Naive thymus-derived CD4-positive, alpha-beta T cell (primary cell): ENCODE results near the gene TRAFD1. TPM values are rescaled to one million over a fixed set of nuclear protein-coding genes. Genes with fewer than 3 reads are reported as not detected.

Experiments
- ATAC-seq: fragments of 150-1000 bp; cut with Tn5 transposase; 2 replicates; pipeline ENCODE4 v1.10.0; 2021; ENCODE audit warnings: mild to moderate bottlenecking, moderate library complexity
- CTCF ChIA-PET: fragments of 350-600 bp; sonication (Branson Sonifier 250); formaldehyde crosslinking; loops from one replicate; lab custom pipeline; 2021; ENCODE audit warnings: antibody characterized with exemption; lab: Charles Lee
- POLR2A ChIA-PET: fragments of 350-600 bp; sonication (Branson Sonifier 250); formaldehyde crosslinking; loops from one replicate; lab custom pipeline; 2021; ENCODE audit warnings: antibody characterized with exemption, inconsistent platforms; lab: Charles Lee
- DNase-seq, 9 donors: peaks; one replicate each; pipeline versions ENCODE4 v3.0.0 to v3.0.0-alpha.2; 2020 to 2022; ENCODE audit warnings: mixed read lengths in 1 of 9
- H3K27ac ChIP-seq: one replicate; pipeline ENCODE4 v1.7.0; 2013; ENCODE audit warnings: mild to moderate bottlenecking, low read depth, low read length, moderate library complexity
- H3K27me3 ChIP-seq, 2 donors: one replicate each; pipeline ENCODE4 v1.7.0; 2013; ENCODE audit warnings: low read length in 2 of 2, mild to moderate bottlenecking in 2 of 2, moderate library complexity in 2 of 2; ENCODE audit not compliant: control insufficient read depth in 2 of 2, insufficient read depth in 2 of 2
- H3K36me3 ChIP-seq, 3 experiments: 1 replicate in 2 of 3; 2 replicates in 1 of 3; pipeline ENCODE4 v1.7.0; 2013; ENCODE audit warnings: low read length in 3 of 3, mild to moderate bottlenecking in 3 of 3, moderate library complexity in 1 of 3; ENCODE audit not compliant: insufficient read depth in 3 of 3, control insufficient read depth in 2 of 3
- H3K4me1 ChIP-seq, 2 donors: one replicate each; pipeline ENCODE4 v1.7.0; 2013; ENCODE audit warnings: low read length in 2 of 2, mild to moderate bottlenecking in 2 of 2, moderate library complexity in 1 of 2; ENCODE audit not compliant: control insufficient read depth in 2 of 2, insufficient read depth in 2 of 2
- H3K4me3 ChIP-seq: 2 replicates; pipeline ENCODE4 v1.7.0; 2013; ENCODE audit warnings: mild to moderate bottlenecking, low read length
- H3K9me3 ChIP-seq, 3 experiments: 1 replicate in 2 of 3; 2 replicates in 1 of 3; pipeline ENCODE4 v1.7.0; 2013; ENCODE audit warnings: low read length in 3 of 3; ENCODE audit not compliant: control insufficient read depth in 2 of 3
- H3K27ac Mint-ChIP-seq, 9 donors: one replicate each; pipeline ENCODE4 v1.8.0; 2020 to 2022; ENCODE audit warnings: mixed read lengths in 9 of 9, mild to moderate bottlenecking in 8 of 9, moderate library complexity in 5 of 9, inconsistent platforms in 2 of 9
- H3K27me3 Mint-ChIP-seq, 5 donors: one replicate each; pipeline ENCODE4 v1.8.0; 2021 to 2022; ENCODE audit warnings: mixed read lengths in 5 of 5, mild to moderate bottlenecking in 1 of 5
- H3K36me3 Mint-ChIP-seq, 5 donors: one replicate each; pipeline ENCODE4 v1.8.0; 2020 to 2022; ENCODE audit warnings: mixed read lengths in 5 of 5, mild to moderate bottlenecking in 3 of 5, inconsistent platforms in 1 of 5
- H3K4me1 Mint-ChIP-seq, 7 donors: one replicate each; pipeline ENCODE4 v1.8.0; 2020 to 2022; ENCODE audit warnings: mixed read lengths in 7 of 7, mild to moderate bottlenecking in 3 of 7, inconsistent platforms in 1 of 7
- H3K4me3 Mint-ChIP-seq, 10 donors: one replicate each; pipeline ENCODE4 v1.8.0; 2020 to 2022; ENCODE audit warnings: mild to moderate bottlenecking in 10 of 10, mixed read lengths in 10 of 10, moderate library complexity in 6 of 10, inconsistent platforms in 2 of 10
- H3K9me3 Mint-ChIP-seq, 11 donors: one replicate each; pipeline ENCODE4 v1.8.0; 2020 to 2022; ENCODE audit warnings: mixed read lengths in 11 of 11, mild to moderate bottlenecking in 4 of 11, inconsistent platforms in 1 of 11, moderate library complexity in 1 of 11
- intact Hi-C, 2 donors: fragments of 100-400 bp; cut with micrococcal nuclease; formaldehyde crosslinking; loops; one replicate each; pipeline ENCODE4 v1.15.1; 2023
- polyA plus RNA-seq, 2 donors: library from polyadenylated mRNA; unstranded; fragments of 300-500 nt; fragmentation: Illumina TruSeq; gene quantifications; one replicate each; pipeline ENCODE4 v1.2.3, GENCODE V29; 2021
- total RNA-seq, 6 experiments: library from RNA in 5 of 6; stranded (reverse) in 5 of 6; gene quantifications; 1 replicate in 5 of 6; 2 replicates in 1 of 6; pipeline ENCODE4 v1.2.3 and lab custom pipeline; 2021 to 2026

TRAFD1 gene
- total and polyA plus RNA-seq, 7 experiments from 2014 or later, result 22.1 to 86.6 (median 43.7) TPM

DNA sequence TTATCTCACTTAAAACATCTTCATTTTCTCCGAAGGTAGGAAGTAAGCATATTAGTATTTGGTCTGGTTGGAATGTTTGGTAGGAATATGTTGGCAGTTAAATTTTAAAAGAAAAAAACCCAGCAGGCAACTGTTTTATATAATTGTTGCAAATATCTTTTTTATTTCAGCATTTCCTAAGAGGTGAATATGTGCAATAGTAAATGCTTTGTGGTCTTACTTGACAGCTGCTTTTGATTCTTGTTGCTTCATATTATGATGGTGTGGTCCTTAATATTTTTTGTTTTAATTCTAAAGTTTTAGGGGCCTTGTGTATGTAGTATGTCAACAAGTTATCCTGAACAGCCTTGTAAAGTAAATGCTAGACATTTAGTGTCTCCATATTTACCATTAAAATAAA is 6.3 kb downstream of the TRAFD1 start:
- Mint-ChIP-seq H3K27ac (peak overlapping the region in 7 of 9 donors; percentile 47 to 91 (median 85)), H3K4me3 (peak overlapping the region in 6 of 10 donors; percentile 40 to 81 (median 50)), H3K4me1 (peaks cover 27 to 64% (median 53%) of the 10 kb centered on the region in 7 donors), H3K9me3 (no peaks in the 10 kb centered on the region), H3K27me3 (no peaks in the 10 kb centered on the region), H3K36me3 (peaks cover 0 to 29% (median 4%) of the 10 kb centered on the region in 5 donors)
- POLR2A ChIA-PET, result interaction anchor here (0.6 to 5.2 kb wide), 6 partner anchors 11 to 118 kb away, joined by 3 to 30 read pairs (median 8); partner anchors contain the start of gene NAA25
- H3K4me1 ChIP-seq, result peaks cover 32 to 47% of the 10 kb centered on the region in 2 donors
- no peaks in the 10 kb centered on the region for H3K27me3 ChIP-seq
- no peaks in the 10 kb centered on the region for H3K9me3 ChIP-seq
- ATAC-seq (no peak), DNase-seq (no peak)
- H3K4me3 ChIP-seq, result no peak overlapping the region
- intact Hi-C loops, result loop anchor here in 1 of 2 donors (2.0 to 5.0 kb wide), 4 partner anchors 54 to 289 kb away; partner anchors contain the start of genes ERP29, MAPKAPK5 and TMEM116
- H3K36me3 ChIP-seq, result peaks cover 11 to 24% (median 15%) of the 10 kb centered on the region in 3 experiments
- CTCF ChIA-PET, result interaction anchor here (0.6 kb wide), 2 partner anchors 63 to 282 kb away, joined by 3 read pairs; no protein-coding TSS in a partner anchor
- peak overlapping the region; percentile 72 for H3K27ac ChIP-seq

DNA sequence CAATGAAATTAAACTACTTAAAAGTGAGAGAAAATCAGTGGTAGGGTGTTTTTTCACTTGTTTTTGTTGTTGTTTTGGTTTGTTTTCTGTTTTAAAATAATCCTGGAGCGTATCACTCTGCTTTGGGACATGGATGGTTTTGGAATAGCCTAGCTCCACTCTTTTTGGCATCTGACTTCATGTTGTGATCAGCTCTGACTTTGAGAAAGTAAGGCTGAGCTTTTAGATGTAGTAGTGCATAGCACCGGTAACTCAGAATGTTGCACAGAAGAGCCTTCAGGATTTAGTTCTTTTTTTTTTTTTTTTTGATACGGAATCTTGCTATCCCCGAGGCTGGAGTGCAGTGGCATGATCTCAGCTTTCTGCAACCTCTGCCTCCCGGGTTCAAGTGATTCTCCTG is 8.1 kb downstream of the TRAFD1 start:
- no peaks in the 10 kb centered on the region for H3K27me3 Mint-ChIP-seq
- POLR2A ChIA-PET, result interaction anchor here (0.6 to 5.2 kb wide), 7 partner anchors 7 to 660 kb away, joined by 3 to 30 read pairs (median 3); partner anchors contain the start of gene NAA25
- no peak overlapping the region for H3K27ac ChIP-seq
- intact Hi-C loops, result loop anchor here in 1 of 2 donors (5.0 kb wide), 1 partner anchor 56 kb away; no protein-coding TSS in a partner anchor
- peaks cover 15 to 39% (median 18%) of the 10 kb centered on the region in 3 experiments for H3K36me3 ChIP-seq
- no peaks in the 10 kb centered on the region for H3K9me3 Mint-ChIP-seq
- peak overlapping the region in 1 of 9 donors; percentile 61 for H3K27ac Mint-ChIP-seq
- H3K36me3 Mint-ChIP-seq, result peaks cover 0 to 24% (median 4%) of the 10 kb centered on the region in 5 donors
- CTCF ChIA-PET, result interaction anchor here (0.8 to 1.0 kb wide), 2 partner anchors 37 to 278 kb away, joined by 3 read pairs; no protein-coding TSS in a partner anchor
- ATAC-seq (no peak), DNase-seq (no peak)
- no peak overlapping the region for H3K4me3 ChIP-seq
- peaks cover 29 to 39% of the 10 kb centered on the region in 2 donors for H3K4me1 ChIP-seq
- H3K9me3 ChIP-seq, result no peaks in the 10 kb centered on the region
- H3K4me1 Mint-ChIP-seq, result peaks cover 20 to 50% (median 42%) of the 10 kb centered on the region in 7 donors
- no peaks in the 10 kb centered on the region for H3K27me3 ChIP-seq
- H3K4me3 Mint-ChIP-seq, result no peak overlapping the region

DNA sequence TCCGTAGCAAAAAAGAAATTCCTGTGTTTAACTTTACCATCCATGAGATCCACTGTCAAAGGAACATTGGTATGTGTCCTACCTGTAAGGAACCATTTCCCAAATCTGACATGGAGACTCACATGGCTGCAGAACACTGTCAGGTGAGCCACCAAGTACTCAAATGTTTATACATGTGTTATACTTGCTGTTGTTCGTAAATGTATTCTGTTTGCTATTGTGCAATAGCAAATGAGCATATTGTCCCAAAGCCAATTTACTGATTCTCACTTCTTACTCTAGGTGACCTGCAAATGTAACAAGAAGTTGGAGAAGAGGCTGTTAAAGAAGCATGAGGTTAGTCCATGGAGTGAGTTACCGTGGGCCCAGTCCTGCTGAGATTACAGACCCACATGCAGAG is 9.4 kb downstream of the TRAFD1 start:
- H3K36me3 ChIP-seq, result peaks cover 18 to 48% (median 19%) of the 10 kb centered on the region in 3 experiments
- no peaks in the 10 kb centered on the region for H3K27me3 ChIP-seq
- DNase-seq (no peak), ATAC-seq (no peak)
- no peak overlapping the region for H3K27ac ChIP-seq
- H3K27ac Mint-ChIP-seq, result peak overlapping the region in 1 of 9 donors; percentile 21
- ChIA-PET CTCF (no interaction called here), POLR2A (interaction anchor here (1.1 kb wide), 1 partner anchor 9 kb away, joined by 3 read pairs; no protein-coding TSS in a partner anchor)
- no peaks in the 10 kb centered on the region for H3K27me3 Mint-ChIP-seq
- H3K4me1 ChIP-seq, result peaks cover 20 to 27% of the 10 kb centered on the region in 2 donors
- intact Hi-C loops, result loop anchor here in 1 of 2 donors (5.0 kb wide), 1 partner anchor 57 kb away; no protein-coding TSS in a partner anchor
- peaks cover 0 to 23% (median 4%) of the 10 kb centered on the region in 5 donors for H3K36me3 Mint-ChIP-seq
- no peaks in the 10 kb centered on the region for H3K9me3 Mint-ChIP-seq
- no peak overlapping the region for H3K4me3 ChIP-seq
- no peaks in the 10 kb centered on the region for H3K9me3 ChIP-seq
- H3K4me1 Mint-ChIP-seq, result peaks cover 11 to 36% (median 30%) of the 10 kb centered on the region in 7 donors
- no peak overlapping the region for H3K4me3 Mint-ChIP-seq

GRCh38 chr12:112140728-112141127 is 15.4 kb downstream of the TRAFD1 start:
- no peak for DNase-seq
- Mint-ChIP-seq H3K27ac (peak overlapping the region in 3 of 9 donors; percentile 1 to 29 (median 16)), H3K4me1 (peaks cover 0 to 8% (median 5%) of the 10 kb centered on the region in 7 donors), H3K9me3 (no peaks in the 10 kb centered on the region), H3K27me3 (no peaks in the 10 kb centered on the region), H3K4me3 (no peak overlapping the region), H3K36me3 (peaks cover 7 to 29% (median 20%) of the 10 kb centered on the region in 5 donors)
- H3K27ac ChIP-seq, result no peak overlapping the region
- intact Hi-C loops, result no loop called here
- POLR2A ChIA-PET, result interaction anchor here (0.9 to 2.0 kb wide), 3 partner anchors 12 to 33 kb away, joined by 3 to 11 read pairs (median 4); no protein-coding TSS in a partner anchor
- H3K27me3 ChIP-seq, result no peaks in the 10 kb centered on the region
- peaks cover 17 to 88% (median 28%) of the 10 kb centered on the region in 3 experiments for H3K36me3 ChIP-seq
- no peaks in the 10 kb centered on the region for H3K4me1 ChIP-seq
- CTCF ChIA-PET, result no interaction called here
- no peaks in the 10 kb centered on the region for H3K9me3 ChIP-seq
- peak; percentile 48 for ATAC-seq
- no peak overlapping the region for H3K4me3 ChIP-seq

DNA sequence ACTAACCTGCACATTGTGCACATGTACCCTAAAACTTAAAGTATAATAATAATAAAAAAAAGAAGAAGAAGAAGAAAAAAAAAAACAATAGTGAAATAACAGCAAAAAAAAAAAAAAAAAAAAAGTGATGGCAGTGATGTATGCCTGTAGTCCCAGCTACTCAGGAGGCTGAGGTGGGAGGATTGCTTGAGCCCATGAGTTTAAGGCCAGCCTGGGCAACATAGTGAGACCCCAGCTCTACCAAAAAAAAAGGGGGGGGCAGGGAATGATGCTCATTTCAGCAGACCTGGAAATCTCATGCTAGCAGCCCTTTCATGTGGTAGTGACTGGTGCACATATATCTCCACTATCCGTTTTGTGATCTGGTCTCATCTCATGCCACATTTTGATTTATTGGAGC is 20.8 kb downstream of the TRAFD1 start:
- H3K4me3 ChIP-seq, result no peak overlapping the region
- no peaks in the 10 kb centered on the region for H3K4me1 ChIP-seq
- no peak overlapping the region for H3K4me3 Mint-ChIP-seq
- H3K36me3 ChIP-seq, result peaks cover 12 to 85% (median 46%) of the 10 kb centered on the region in 3 experiments
- H3K36me3 Mint-ChIP-seq, result peaks cover 4 to 47% (median 27%) of the 10 kb centered on the region in 5 donors
- no peaks in the 10 kb centered on the region for H3K27me3 Mint-ChIP-seq
- H3K27me3 ChIP-seq, result no peaks in the 10 kb centered on the region
- CTCF ChIA-PET, result interaction anchor here (0.7 kb wide), 1 partner anchor 90 kb away, joined by 4 read pairs; no protein-coding TSS in a partner anchor
- H3K27ac ChIP-seq, result no peak overlapping the region
- intact Hi-C loops, result no loop called here
- H3K9me3 ChIP-seq, result no peaks in the 10 kb centered on the region
- peaks cover 0 to 12% (median 0%) of the 10 kb centered on the region in 7 donors for H3K4me1 Mint-ChIP-seq
- peak overlapping the region in 4 of 9 donors; percentile 4 to 62 (median 25) for H3K27ac Mint-ChIP-seq
- no peaks in the 10 kb centered on the region for H3K9me3 Mint-ChIP-seq
- DNase-seq, result no peak
- no peak for ATAC-seq
- POLR2A ChIA-PET, result interaction anchor here (0.7 to 1.2 kb wide), 3 partner anchors 12 to 20 kb away, joined by 3 to 5 read pairs (median 5); partner anchors contain the start of gene TRAFD1

- Histone ChIP-seq H3K4me3 (no peak overlapping the region), H3K27ac (no peak overlapping the region), H3K27me3 (no peaks in the 10 kb centered on the region), H3K9me3 (no peaks in the 10 kb centered on the region), H3K36me3 (peaks cover 13 to 89% (median 43%) of the 10 kb centered on the region in 3 experiments), H3K4me1 (no peaks in the 10 kb centered on the region)
- ATAC-seq (no peak), DNase-seq (no peak)
- Mint-ChIP-seq H3K4me3 (no peak overlapping the region), H3K27me3 (no peaks in the 10 kb centered on the region), H3K4me1 (peaks cover 0 to 14% (median 0%) of the 10 kb centered on the region in 7 donors), H3K9me3 (peaks cover 0 to 3% (median 0%) of the 10 kb centered on the region in 11 donors), H3K36me3 (peaks cover 16 to 55% (median 34%) of the 10 kb centered on the region in 5 donors), H3K27ac (peak overlapping the region in 3 of 9 donors; percentile 28 to 56 (median 48))
- intact Hi-C loops, result no loop called here
- POLR2A ChIA-PET, result interaction anchor here (0.6 kb wide), 1 partner anchor 311 kb away, joined by 3 read pairs; no protein-coding TSS in a partner anchor
- CTCF ChIA-PET, result no interaction called here
Observed at GRCh38 chr12:112148031-112148513, 22.7 kb downstream of the TRAFD1 start.
